Mesenteric fat pad (tissue), 1 donor: ENCODE measurements around the gene GGTLC1. TPM values are rescaled to one million over a fixed set of nuclear protein-coding genes. Genes with fewer than 3 reads are reported as not detected.

Source experiments
- DNase-seq: peaks from one replicate; pipeline ENCODE4 v3.0.0-alpha.2; 2020; ENCODE audit warnings: low spot score
- total RNA-seq: library from RNA; stranded (reverse); fragmentation: NEBNext Ultra II Directional; extraction: Animal tissue kit (Norgen Biotek cat#: 25700); gene quantifications from one replicate; pipeline ENCODE4 v1.2.1, GENCODE V29; 2021
- donor health status: DM: yes; HTN: yes; CAD: no.

The GGTLC1 gene
- total RNA-seq, 1 donor from 2014 or later: not detected

GRCh38 chr20:23966298-23966697, 22.3 kb downstream of the GGTLC1 start:
- DNase-seq: no peak

- no peak for DNase-seq
Observed at GRCh38 chr20:23963941-23964340, 24.6 kb downstream of the GGTLC1 start.

GRCh38 chr20:23962272-23962671, 26.3 kb downstream of the GGTLC1 start:
- DNase-seq: no peak

GRCh38 chr20:23959054-23959453, 29.5 kb downstream of the GGTLC1 start:
- DNase-seq: no peak

GRCh38 chr20:23955896-23956295, 32.7 kb downstream of the GGTLC1 start:
- no peak for DNase-seq

- DNase-seq: no peak
Observed at GRCh38 chr20:23954008-23954745, 34.4 kb downstream of the GGTLC1 start.

GRCh38 chr20:23946206-23946605, 42.4 kb downstream of the GGTLC1 start:
- no peak for DNase-seq

- DNase-seq: no peak
Observed at GRCh38 chr20:23943304-23943703, 45.3 kb downstream of the GGTLC1 start.

- no peak for DNase-seq
Observed at GRCh38 chr20:23939641-23940040, 48.9 kb downstream of the GGTLC1 start.

- DNase-seq: no peak
Observed at GRCh38 chr20:23939063-23939462, 49.5 kb downstream of the GGTLC1 start.

- DNase-seq: no peak
Observed at GRCh38 chr20:23938118-23938438, 50.5 kb downstream of the GGTLC1 start.

GRCh38 chr20:23937303-23938117, 51.1 kb downstream of the GGTLC1 start:
- DNase-seq: no peak

Other genes with a start within 250 kb of the GGTLC1 start
- gene CST1, start 237.8 kb downstream of the GGTLC1 start, total RNA-seq: not detected
- not detected for gene CST2, start 162.1 kb downstream of the GGTLC1 start, total RNA-seq
- not detected for gene CST5, start 109.0 kb downstream of the GGTLC1 start, total RNA-seq